ENCODE data around the gene GUCA2B. TPM values are rescaled to one million over a fixed set of nuclear protein-coding genes. Genes with fewer than 3 reads are reported as not detected.

The GUCA2B gene
- total and polyA plus RNA-seq, 4 donors: 1.7 to 3.3 TPM; not detected in 2

DNA sequence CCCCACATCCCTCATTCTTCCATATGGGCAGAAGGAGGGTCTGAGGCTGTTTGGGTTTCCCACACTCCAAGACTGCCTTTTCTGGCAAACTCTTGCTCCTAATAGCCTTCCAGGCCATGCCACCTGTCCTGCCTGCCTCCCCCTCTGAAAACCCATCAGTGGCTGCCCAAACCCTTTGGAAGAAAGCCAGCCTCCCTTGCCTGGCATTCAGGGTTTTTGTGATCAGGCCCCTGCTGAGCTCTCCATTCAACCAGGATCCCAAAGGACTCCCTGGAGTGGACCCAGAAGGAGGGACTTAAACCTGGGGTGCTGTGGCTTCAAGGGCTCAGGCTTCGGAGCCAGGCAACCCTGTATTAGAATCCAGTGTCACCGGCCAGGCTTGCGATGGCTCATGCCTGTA is 15.6 kb downstream of the GUCA2B start:
- Histone ChIP-seq H3K4me1 (ENCODE audit: control insufficient read depth in 4 of 4, insufficient read depth in 4 of 4, low read length in 3 of 4) (peaks cover 10 to 21% (median 13%) of the 10 kb centered on the region in 4 donors), H3K4me3 (ENCODE audit: low read depth in 1 of 3, low read length in 3 of 3) (no peak overlapping the region), H3K36me3 (ENCODE audit: control insufficient read depth in 4 of 4, insufficient read depth in 3 of 4, low read depth in 1 of 4, low read length in 3 of 4) (no peaks in the 10 kb centered on the region), H3K27ac (ENCODE audit: low read depth in 1 of 2, low read length in 2 of 2) (no peak overlapping the region), H3K27me3 (ENCODE audit: control insufficient read depth in 4 of 4, insufficient read depth in 4 of 4, low read length in 3 of 4) (no peaks in the 10 kb centered on the region), H3K9me3 (ENCODE audit: control insufficient read depth in 4 of 4, low read length in 3 of 4) (no peaks in the 10 kb centered on the region), H3K9ac (ENCODE audit: low read depth in 1 of 2, low read length in 2 of 2) (no peak overlapping the region)
- DNase-seq (ENCODE audit: low spot score): no peak
- TF ChIP-seq RAD21 (IDR thresholded peaks at IDR 0.05) (no peak), FOXA1 (IDR thresholded peaks at IDR 0.05) (no peak), HNF4G (IDR thresholded peaks at IDR 0.05) (no peak), FOXA2 (IDR thresholded peaks at IDR 0.05) (no peak), HNF4A (conservative IDR thresholded peaks at IDR 0.05) (no peak), EGR1 (IDR thresholded peaks at IDR 0.05; ENCODE audit: low read depth in 2 of 2) (no peak), JUND (IDR thresholded peaks at IDR 0.05) (no peak), RXRA (IDR thresholded peaks at IDR 0.05) (no peak), SP1 (IDR thresholded peaks at IDR 0.05) (no peak), TAF1 (conservative IDR thresholded peaks at IDR 0.05) (no peak)
- TF ChIP-seq, protein P1, sequence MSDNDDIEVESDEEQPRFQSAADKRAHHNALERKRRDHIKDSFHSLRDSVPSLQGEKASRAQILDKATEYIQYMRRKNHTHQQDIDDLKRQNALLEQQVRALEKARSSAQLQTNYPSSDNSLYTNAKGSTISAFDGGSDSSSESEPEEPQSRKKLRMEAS (IDR thresholded peaks at IDR 0.05): no peak
- WGBS: 96% methylated on average over 3 of the region's 3 CpGs

- DNase-seq (ENCODE audit: low spot score): no peak
- Histone ChIP-seq H3K9ac (ENCODE audit: low read depth in 1 of 2, low read length in 2 of 2) (no peak overlapping the region), H3K27ac (ENCODE audit: low read depth in 1 of 2, low read length in 2 of 2) (no peak overlapping the region), H3K4me3 (ENCODE audit: low read depth in 1 of 3, low read length in 3 of 3) (no peak overlapping the region), H3K36me3 (ENCODE audit: control insufficient read depth in 4 of 4, insufficient read depth in 3 of 4, low read depth in 1 of 4, low read length in 3 of 4) (no peaks in the 10 kb centered on the region), H3K4me1 (ENCODE audit: control insufficient read depth in 4 of 4, insufficient read depth in 4 of 4, low read length in 3 of 4) (peaks cover 11 to 17% (median 13%) of the 10 kb centered on the region in 4 donors), H3K27me3 (ENCODE audit: control insufficient read depth in 4 of 4, insufficient read depth in 4 of 4, low read length in 3 of 4) (no peaks in the 10 kb centered on the region), H3K9me3 (ENCODE audit: control insufficient read depth in 4 of 4, low read length in 3 of 4) (no peaks in the 10 kb centered on the region)
- WGBS: 81% methylated on average over 17 of the region's 17 CpGs
- TF ChIP-seq RXRA (IDR thresholded peaks at IDR 0.05): no peak
- no peak for TF ChIP-seq HNF4G (IDR thresholded peaks at IDR 0.05)
- no peak for TF ChIP-seq FOXA2 (IDR thresholded peaks at IDR 0.05)
- TF ChIP-seq EGR1 (IDR thresholded peaks at IDR 0.05; ENCODE audit: low read depth in 2 of 2): no peak
- TF ChIP-seq SP1 (IDR thresholded peaks at IDR 0.05): no peak
- TF ChIP-seq FOXA1 (IDR thresholded peaks at IDR 0.05): no peak
- TF ChIP-seq GABPA (IDR thresholded peaks at IDR 0.05 in 1 of 2, conservative IDR thresholded peaks at IDR 0.05 in 1 of 2): no peak
- TF ChIP-seq HNF4A (conservative IDR thresholded peaks at IDR 0.05): no peak
- TF ChIP-seq, protein P2, sequence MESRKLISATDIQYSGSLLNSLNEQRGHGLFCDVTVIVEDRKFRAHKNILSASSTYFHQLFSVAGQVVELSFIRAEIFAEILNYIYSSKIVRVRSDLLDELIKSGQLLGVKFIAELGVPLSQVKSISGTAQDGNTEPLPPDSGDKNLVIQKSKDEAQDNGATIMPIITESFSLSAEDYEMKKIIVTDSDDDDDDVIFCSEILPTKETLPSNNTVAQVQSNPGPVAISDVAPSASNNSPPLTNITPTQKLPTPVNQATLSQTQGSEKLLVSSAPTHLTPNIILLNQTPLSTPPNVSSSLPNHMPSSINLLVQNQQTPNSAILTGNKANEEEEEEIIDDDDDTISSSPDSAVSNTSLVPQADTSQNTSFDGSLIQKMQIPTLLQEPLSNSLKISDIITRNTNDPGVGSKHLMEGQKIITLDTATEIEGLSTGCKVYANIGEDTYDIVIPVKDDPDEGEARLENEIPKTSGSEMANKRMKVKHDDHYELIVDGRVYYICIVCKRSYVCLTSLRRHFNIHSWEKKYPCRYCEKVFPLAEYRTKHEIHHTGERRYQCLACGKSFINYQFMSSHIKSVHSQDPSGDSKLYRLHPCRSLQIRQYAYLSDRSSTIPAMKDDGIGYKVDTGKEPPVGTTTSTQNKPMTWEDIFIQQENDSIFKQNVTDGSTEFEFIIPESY (IDR thresholded peaks at IDR 0.05): no peak
- TF ChIP-seq, protein P3, sequence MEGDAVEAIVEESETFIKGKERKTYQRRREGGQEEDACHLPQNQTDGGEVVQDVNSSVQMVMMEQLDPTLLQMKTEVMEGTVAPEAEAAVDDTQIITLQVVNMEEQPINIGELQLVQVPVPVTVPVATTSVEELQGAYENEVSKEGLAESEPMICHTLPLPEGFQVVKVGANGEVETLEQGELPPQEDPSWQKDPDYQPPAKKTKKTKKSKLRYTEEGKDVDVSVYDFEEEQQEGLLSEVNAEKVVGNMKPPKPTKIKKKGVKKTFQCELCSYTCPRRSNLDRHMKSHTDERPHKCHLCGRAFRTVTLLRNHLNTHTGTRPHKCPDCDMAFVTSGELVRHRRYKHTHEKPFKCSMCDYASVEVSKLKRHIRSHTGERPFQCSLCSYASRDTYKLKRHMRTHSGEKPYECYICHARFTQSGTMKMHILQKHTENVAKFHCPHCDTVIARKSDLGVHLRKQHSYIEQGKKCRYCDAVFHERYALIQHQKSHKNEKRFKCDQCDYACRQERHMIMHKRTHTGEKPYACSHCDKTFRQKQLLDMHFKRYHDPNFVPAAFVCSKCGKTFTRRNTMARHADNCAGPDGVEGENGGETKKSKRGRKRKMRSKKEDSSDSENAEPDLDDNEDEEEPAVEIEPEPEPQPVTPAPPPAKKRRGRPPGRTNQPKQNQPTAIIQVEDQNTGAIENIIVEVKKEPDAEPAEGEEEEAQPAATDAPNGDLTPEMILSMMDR (IDR thresholded peaks at IDR 0.05; ENCODE audit: low read depth, low read length, missing input control): no peak
- TF ChIP-seq, protein P4, sequence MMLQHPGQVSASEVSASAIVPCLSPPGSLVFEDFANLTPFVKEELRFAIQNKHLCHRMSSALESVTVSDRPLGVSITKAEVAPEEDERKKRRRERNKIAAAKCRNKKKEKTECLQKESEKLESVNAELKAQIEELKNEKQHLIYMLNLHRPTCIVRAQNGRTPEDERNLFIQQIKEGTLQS (IDR thresholded peaks at IDR 0.05): no peak
- TF ChIP-seq RAD21 (IDR thresholded peaks at IDR 0.05): no peak
- no peak for TF ChIP-seq JUND (IDR thresholded peaks at IDR 0.05)
- no peak for TF ChIP-seq YY1 (IDR thresholded peaks at IDR 0.05)
These were observed 17.8 kb downstream of the GUCA2B start for GRCh38 chr1:42170779-42171621.

Measured in liver (tissue), 9 donors.